ENCODE measurements around the gene CAMP. TPM values are rescaled to one million over a fixed set of nuclear protein-coding genes. Genes with fewer than 3 reads are reported as not detected.

Gene CAMP
- polyA plus RNA-seq (2012; rRNA removed) = not detected in 2 replicates
- not detected in 2 replicates for polyA plus RNA-seq (2012; cell fraction: cytosol; rRNA removed)
- polyA plus RNA-seq (2012; cell fraction: nucleus; rRNA removed) = not detected in 2 replicates

DNA sequence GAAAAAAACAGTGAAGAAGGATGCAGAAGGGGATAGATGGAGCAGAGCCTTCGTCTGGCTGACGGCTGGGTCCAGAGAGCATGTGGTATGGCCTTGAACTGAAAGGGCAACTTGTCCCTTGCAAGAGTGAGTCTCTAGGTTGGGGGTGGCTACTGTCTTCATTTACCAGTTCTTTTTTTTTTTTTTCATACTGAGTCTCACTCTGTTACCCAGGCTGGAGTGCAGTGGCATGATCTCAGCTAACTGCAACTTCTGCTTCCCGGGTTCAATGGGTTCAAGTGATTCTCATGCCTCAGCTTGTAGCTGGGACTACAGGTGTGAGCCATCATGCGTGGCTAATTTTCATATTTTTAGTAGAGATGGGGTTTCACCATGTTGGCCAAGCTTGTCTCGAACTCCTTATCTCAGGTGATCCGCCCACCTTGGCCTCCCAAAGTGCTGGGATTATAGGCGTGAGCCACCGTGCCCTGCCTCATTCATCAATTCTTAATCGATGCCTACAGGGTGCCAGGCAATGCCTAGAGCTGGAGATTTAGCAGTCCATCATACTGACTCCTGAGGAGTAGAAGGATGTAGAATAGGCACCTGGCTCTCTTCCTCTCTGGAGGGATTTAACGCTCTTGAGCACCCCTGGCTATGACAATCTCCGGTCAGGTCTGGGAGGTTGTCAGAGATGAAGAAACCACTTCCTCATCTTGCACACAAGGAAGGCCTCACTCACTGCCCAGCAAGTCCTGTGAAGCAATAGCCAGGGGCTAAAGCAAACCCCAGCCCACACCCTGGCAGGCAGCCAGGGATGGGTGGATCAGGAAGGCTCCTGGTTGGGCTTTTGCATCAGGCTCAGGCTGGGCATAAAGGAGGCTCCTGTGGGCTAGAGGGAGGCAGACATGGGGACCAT is at the start of gene CAMP:
TSS of gene CAMP (plus strand) at position 880 of the 898 bp plus-strand sequence. CDS start at position 897, 17 bp downstream.
- no peaks in the 10 kb centered on the region for H4K20me1 ChIP-seq (ENCODE audit: insufficient read depth)
- H2AFZ ChIP-seq (ENCODE audit: low read depth) = no peak within 1 kb of the TSS
- no peak within 1 kb of the TSS for H3K4me2 ChIP-seq
- H3K9me3 ChIP-seq = no peaks in the 10 kb centered on the region
- no peak within 1 kb of the TSS for H3K9ac ChIP-seq
- no peaks in the 10 kb centered on the region for H3K9me2 ChIP-seq
- 72% methylated on average over 10 of the region's 11 CpGs for WGBS (ENCODE audit: low lambda C conversion rate)
- POLR2A ChIA-PET = no interaction called here
- TF ChIP-seq IRF3 (IDR thresholded peaks at IDR 0.05; ENCODE audit: low read depth, low read length) (no peak), PBX3 (IDR thresholded peaks at IDR 0.05) (no peak), FOXM1 (IDR thresholded peaks at IDR 0.05; ENCODE audit: low read depth) (no peak), MAX (IDR thresholded peaks at IDR 0.05; ENCODE audit: low read depth) (no peak), MEF2A (IDR thresholded peaks at IDR 0.05; ENCODE audit: borderline replicate concordance, low read depth) (no peak), FOXJ3 (CRISPR knock-in tag; IDR thresholded peaks at IDR 0.05) (no peak)
- no peak within 1 kb of the TSS for H3K4me3 ChIP-seq (ENCODE audit: low read depth in 2 of 2, low read length in 1 of 2)
- H3K27me3 ChIP-seq (ENCODE audit: insufficient read depth) = peaks cover 7% of the 10 kb centered on the region; the same call in 1 of the 2 replicates
- no peaks in the 10 kb centered on the region for H3K79me2 ChIP-seq (ENCODE audit: insufficient read depth)
- no peak within 1 kb of the TSS for H3K27ac ChIP-seq (ENCODE audit: low read depth in 2 of 2, low read length in 1 of 2)
- CTCF ChIA-PET = interaction anchor here (1.4 to 3.8 kb wide), 3 partner anchors 9 to 213 kb away, joined by 5 to 31 read pairs (median 12); no protein-coding TSS in a partner anchor
- no peaks in the 10 kb centered on the region for H3F3A ChIP-seq (replicated peaks; ENCODE audit: insufficient read depth)
- DNase-seq = peak; percentile 72
- H3K36me3 ChIP-seq (replicated peaks in 1 of 2; ENCODE audit: control insufficient read depth in 1 of 2, insufficient read depth in 2 of 2, low read length in 1 of 2) = no peaks in the 10 kb centered on the region
- H3K4me1 ChIP-seq (ENCODE audit: control insufficient read depth in 1 of 2, insufficient read depth in 2 of 2, low read depth in 1 of 2, low read length in 1 of 2) = peaks cover 0 to 7% of the 10 kb centered on the region in 2 experiments; a peak in 1 of 4 replicates

DNA sequence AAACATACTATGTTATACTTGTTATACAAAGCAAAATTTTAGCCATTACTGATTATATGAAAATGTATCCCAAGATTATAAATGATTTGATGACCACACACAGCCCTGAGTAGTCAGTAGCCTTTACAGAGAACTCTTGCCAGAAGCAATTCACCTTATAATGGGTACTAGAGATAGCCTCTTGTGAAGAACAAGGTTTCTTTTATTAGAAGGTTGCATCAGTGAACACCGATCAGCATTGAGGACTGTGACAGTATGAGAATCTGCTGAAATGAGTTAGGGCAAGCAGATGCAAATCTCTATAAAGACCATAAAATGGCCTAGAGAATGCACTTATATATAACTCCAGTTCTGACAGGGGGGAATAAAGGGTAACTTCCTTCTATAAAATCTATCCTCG is 45.2 kb upstream of the CAMP start:
- TF ChIP-seq MAX (IDR thresholded peaks at IDR 0.05; ENCODE audit: low read depth) (no peak), USF1 (IDR thresholded peaks at IDR 0.05; ENCODE audit: borderline replicate concordance, low read depth) (no peak), TCF12 (IDR thresholded peaks at IDR 0.05) (no peak), MEF2A (IDR thresholded peaks at IDR 0.05; ENCODE audit: borderline replicate concordance, low read depth) (no peak), NFIC (IDR thresholded peaks at IDR 0.05; ENCODE audit: borderline replicate concordance) (no peak), TEAD4 (IDR thresholded peaks at IDR 0.05; ENCODE audit: borderline replicate concordance, insufficient read depth) (no peak), PBX3 (IDR thresholded peaks at IDR 0.05) (no peak)
- TF ChIP-seq, protein P1, sequence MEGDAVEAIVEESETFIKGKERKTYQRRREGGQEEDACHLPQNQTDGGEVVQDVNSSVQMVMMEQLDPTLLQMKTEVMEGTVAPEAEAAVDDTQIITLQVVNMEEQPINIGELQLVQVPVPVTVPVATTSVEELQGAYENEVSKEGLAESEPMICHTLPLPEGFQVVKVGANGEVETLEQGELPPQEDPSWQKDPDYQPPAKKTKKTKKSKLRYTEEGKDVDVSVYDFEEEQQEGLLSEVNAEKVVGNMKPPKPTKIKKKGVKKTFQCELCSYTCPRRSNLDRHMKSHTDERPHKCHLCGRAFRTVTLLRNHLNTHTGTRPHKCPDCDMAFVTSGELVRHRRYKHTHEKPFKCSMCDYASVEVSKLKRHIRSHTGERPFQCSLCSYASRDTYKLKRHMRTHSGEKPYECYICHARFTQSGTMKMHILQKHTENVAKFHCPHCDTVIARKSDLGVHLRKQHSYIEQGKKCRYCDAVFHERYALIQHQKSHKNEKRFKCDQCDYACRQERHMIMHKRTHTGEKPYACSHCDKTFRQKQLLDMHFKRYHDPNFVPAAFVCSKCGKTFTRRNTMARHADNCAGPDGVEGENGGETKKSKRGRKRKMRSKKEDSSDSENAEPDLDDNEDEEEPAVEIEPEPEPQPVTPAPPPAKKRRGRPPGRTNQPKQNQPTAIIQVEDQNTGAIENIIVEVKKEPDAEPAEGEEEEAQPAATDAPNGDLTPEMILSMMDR (IDR thresholded peaks at IDR 0.05) = no peak
- no peaks in the 10 kb centered on the region for H3K9me3 ChIP-seq
- H3K4me3 ChIP-seq (ENCODE audit: low read depth in 2 of 2, low read length in 1 of 2) = no peak overlapping the region
- ChIA-PET CTCF (interaction anchor here (0.6 to 1.4 kb wide), 4 partner anchors 16 to 353 kb away, joined by 3 to 8 read pairs (median 4); no protein-coding TSS in a partner anchor), POLR2A (no interaction called here)
- peaks cover 42% of the 10 kb centered on the region; the same call in 1 of the 2 replicates for H3K79me2 ChIP-seq (ENCODE audit: insufficient read depth)
- no peaks in the 10 kb centered on the region for H3F3A ChIP-seq (replicated peaks; ENCODE audit: insufficient read depth)
- H3K9ac ChIP-seq = no peak overlapping the region
- WGBS (ENCODE audit: low lambda C conversion rate) = 93% methylated on average over 2 of the region's 2 CpGs
- no peaks in the 10 kb centered on the region for H3K9me2 ChIP-seq
- no peaks in the 10 kb centered on the region for H4K20me1 ChIP-seq (ENCODE audit: insufficient read depth)
- H3K4me2 ChIP-seq = no peak overlapping the region
- H3K36me3 ChIP-seq (replicated peaks in 1 of 2; ENCODE audit: control insufficient read depth in 1 of 2, insufficient read depth in 2 of 2, low read length in 1 of 2) = peaks cover 55 to 82% of the 10 kb centered on the region in 2 experiments
- no peak overlapping the region for H3K27ac ChIP-seq (ENCODE audit: low read depth in 2 of 2, low read length in 1 of 2)
- H3K27me3 ChIP-seq (ENCODE audit: insufficient read depth) = no peaks in the 10 kb centered on the region
- DNase-seq = no peak
- H2AFZ ChIP-seq (ENCODE audit: low read depth) = no peak overlapping the region
- no peaks in the 10 kb centered on the region for H3K4me1 ChIP-seq (ENCODE audit: control insufficient read depth in 1 of 2, insufficient read depth in 2 of 2, low read depth in 1 of 2, low read length in 1 of 2)

Measured in SK-N-SH (cell line).